HFFc6 (cell line): ENCODE results near the gene TIPRL. TPM values are rescaled to one million over a fixed set of nuclear protein-coding genes. Genes with fewer than 3 reads are reported as not detected.

ENCODE experiments used
- DNase-seq: peaks from one replicate; pipeline ENCODE4 v3.0.0-alpha.2; 2018
- H3K27ac Mint-ChIP-seq: 2 replicates; pipeline ENCODE4 v1.8.0; 2020; ENCODE audit warnings: mild to moderate bottlenecking, mixed read lengths
- H3K27me3 Mint-ChIP-seq: 2 replicates; pipeline ENCODE4 v1.8.0; 2021; ENCODE audit warnings: mild to moderate bottlenecking, moderate library complexity, mixed read lengths; ENCODE audit not compliant: insufficient read depth
- H3K36me3 Mint-ChIP-seq: 2 replicates; pipeline ENCODE4 v1.8.0; 2021; ENCODE audit warnings: low read depth, mixed read lengths
- H3K4me1 Mint-ChIP-seq: 2 replicates; pipeline ENCODE4 v1.8.0; 2020; ENCODE audit warnings: low read depth, mixed read lengths
- H3K4me3 Mint-ChIP-seq: 2 replicates; pipeline ENCODE4 v1.8.0; 2020; ENCODE audit warnings: mild to moderate bottlenecking, moderate library complexity, mixed read lengths
- H3K9me3 Mint-ChIP-seq: 2 replicates; pipeline ENCODE4 v1.8.0; 2020; ENCODE audit warnings: mild to moderate bottlenecking, mixed read lengths
- total RNA-seq, 6 experiments: library from RNA; stranded (reverse); fragmentation: NEBNext Ultra II Directional; extraction: Animal tissue kit (Norgen Biotek cat#: 25700); gene quantifications; 2 replicates in 1 of 6; 3 replicates in 5 of 6; pipeline ENCODE4 v1.2.3, GENCODE V29; 2021
- TF ChIP-seq, protein P1 (sequence below): fragments of 200-600 bp; sonication (generic); IDR thresholded peaks from 2 replicates; pipeline ENCODE4 v1.5.0; 2021; ENCODE audit warnings: antibody characterized with exemption, mild to moderate bottlenecking

TIPRL gene
- total RNA-seq, 6 experiments from 2014 or later: 38.8 to 46.2 (median 44.2) TPM

DNA sequence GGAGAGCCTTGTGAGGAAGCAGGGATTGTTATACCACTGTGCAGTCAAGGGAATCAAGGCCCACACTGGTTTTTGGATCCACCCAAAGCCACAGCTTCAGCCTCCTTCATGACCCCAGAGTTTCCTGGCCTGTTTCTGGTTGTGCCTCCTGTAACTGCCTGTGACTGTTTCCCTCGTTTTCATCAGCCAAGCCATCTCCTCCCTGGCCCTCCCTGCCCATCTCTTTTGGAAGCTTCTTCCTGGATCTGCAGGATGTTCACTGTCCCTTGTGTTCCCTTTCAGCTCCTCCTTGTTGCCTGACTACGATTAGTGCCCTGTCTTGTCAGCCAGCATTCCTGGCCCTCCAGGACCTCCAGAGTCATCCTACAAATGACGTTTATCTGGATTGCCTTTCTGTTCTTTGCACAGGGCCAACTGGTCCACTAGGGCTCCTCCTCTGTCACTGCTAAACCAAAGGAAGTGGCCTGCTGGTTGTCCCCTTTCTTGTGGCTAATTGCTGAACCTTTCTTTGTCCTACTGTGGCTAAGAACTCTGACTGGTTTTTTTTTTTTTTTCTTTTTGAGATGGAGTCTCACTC lies 65.0 kb downstream of the TIPRL start:
- no peaks in the 10 kb centered on the region for H3K27me3 Mint-ChIP-seq
- no peak overlapping the region; the same call in 1 of the 2 replicates for H3K27ac Mint-ChIP-seq
- DNase-seq: no peak
- TF ChIP-seq, protein P1, sequence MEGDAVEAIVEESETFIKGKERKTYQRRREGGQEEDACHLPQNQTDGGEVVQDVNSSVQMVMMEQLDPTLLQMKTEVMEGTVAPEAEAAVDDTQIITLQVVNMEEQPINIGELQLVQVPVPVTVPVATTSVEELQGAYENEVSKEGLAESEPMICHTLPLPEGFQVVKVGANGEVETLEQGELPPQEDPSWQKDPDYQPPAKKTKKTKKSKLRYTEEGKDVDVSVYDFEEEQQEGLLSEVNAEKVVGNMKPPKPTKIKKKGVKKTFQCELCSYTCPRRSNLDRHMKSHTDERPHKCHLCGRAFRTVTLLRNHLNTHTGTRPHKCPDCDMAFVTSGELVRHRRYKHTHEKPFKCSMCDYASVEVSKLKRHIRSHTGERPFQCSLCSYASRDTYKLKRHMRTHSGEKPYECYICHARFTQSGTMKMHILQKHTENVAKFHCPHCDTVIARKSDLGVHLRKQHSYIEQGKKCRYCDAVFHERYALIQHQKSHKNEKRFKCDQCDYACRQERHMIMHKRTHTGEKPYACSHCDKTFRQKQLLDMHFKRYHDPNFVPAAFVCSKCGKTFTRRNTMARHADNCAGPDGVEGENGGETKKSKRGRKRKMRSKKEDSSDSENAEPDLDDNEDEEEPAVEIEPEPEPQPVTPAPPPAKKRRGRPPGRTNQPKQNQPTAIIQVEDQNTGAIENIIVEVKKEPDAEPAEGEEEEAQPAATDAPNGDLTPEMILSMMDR: no peak
- H3K4me1 Mint-ChIP-seq: no peaks in the 10 kb centered on the region; the same call in 1 of the 2 replicates
- H3K4me3 Mint-ChIP-seq: no peak overlapping the region
- H3K9me3 Mint-ChIP-seq: no peaks in the 10 kb centered on the region
- peaks cover 56% of the 10 kb centered on the region for H3K36me3 Mint-ChIP-seq

- peaks cover 50% of the 10 kb centered on the region for H3K36me3 Mint-ChIP-seq
- TF ChIP-seq, protein P1: no peak
- no peak overlapping the region for H3K4me3 Mint-ChIP-seq
- H3K27ac Mint-ChIP-seq: no peak overlapping the region
- H3K4me1 Mint-ChIP-seq: no peaks in the 10 kb centered on the region; the same call in 1 of the 2 replicates
- H3K9me3 Mint-ChIP-seq: no peaks in the 10 kb centered on the region
- no peaks in the 10 kb centered on the region for H3K27me3 Mint-ChIP-seq
- DNase-seq: no peak
Observed at GRCh38 chr1:168245042-168245441, 66.3 kb downstream of the TIPRL start.

- H3K9me3 Mint-ChIP-seq: no peaks in the 10 kb centered on the region
- H3K27me3 Mint-ChIP-seq: no peaks in the 10 kb centered on the region
- H3K4me3 Mint-ChIP-seq: no peak overlapping the region
Observed at GRCh38 chr1:168246506-168246905, 67.7 kb downstream of the TIPRL start.

More at GRCh38 chr1:168246506-168246905, 67.7 kb downstream of the TIPRL start:
- Mint-ChIP-seq H3K4me1 (no peaks in the 10 kb centered on the region; the same call in 1 of the 2 replicates), H3K27ac (no peak overlapping the region), H3K36me3 (peaks cover 54% of the 10 kb centered on the region)
- DNase-seq: no peak
- TF ChIP-seq, protein P1: no peak

Other genes starting within 250 kb of the TIPRL start
- 10 to 100 TPM; 52.5 to 59.4 (median 55.3) TPM for gene DCAF6, start 242.3 kb upstream of the TIPRL start, total RNA-seq
- 100 to 1,000 TPM; 109 to 124 (median 119) TPM for gene MPC2, start 241.9 kb upstream of the TIPRL start, total RNA-seq
- gene GPR161, start 42.0 kb upstream of the TIPRL start, total RNA-seq: 10 to 100 TPM in 5 of 6 experiments, 1 to 10 TPM in 1; 9.3 to 14.5 (median 13.2) TPM
- 10 to 100 TPM; 54.7 to 62.2 (median 57.8) TPM for gene SFT2D2, start 47.0 kb downstream of the TIPRL start, total RNA-seq
- under 1 TPM; 0.41 to 0.57 (median 0.49) TPM for gene TBX19, start 101.9 kb downstream of the TIPRL start, total RNA-seq